NCI-H510A treated with DMSO at 0.1 percent for 48 hours (cell line): ENCODE results near the gene MYO9A.

ENCODE experiments used
- DNase-seq: peaks from one replicate; lab custom pipeline; 2025; lab: John Stamatoyannopoulos, UW

Gene MYO9A

GRCh38 chr15:72118017-72118978 lies at the start of gene MYO9A, which contains the start of gene SENP8:
Gene MYO9A (minus strand): TSS chr15:72118150. CDS start chr15:72046563, 71,587 bp downstream.
Gene SENP8 (plus strand): TSS chr15:72118403. CDS start chr15:72139624, 21,221 bp downstream.
- DNase-seq: peak; percentile 88

- no peak for DNase-seq
These were observed 49.5 kb upstream of the MYO9A start for GRCh38 chr15:72167445-72167844.

DNA sequence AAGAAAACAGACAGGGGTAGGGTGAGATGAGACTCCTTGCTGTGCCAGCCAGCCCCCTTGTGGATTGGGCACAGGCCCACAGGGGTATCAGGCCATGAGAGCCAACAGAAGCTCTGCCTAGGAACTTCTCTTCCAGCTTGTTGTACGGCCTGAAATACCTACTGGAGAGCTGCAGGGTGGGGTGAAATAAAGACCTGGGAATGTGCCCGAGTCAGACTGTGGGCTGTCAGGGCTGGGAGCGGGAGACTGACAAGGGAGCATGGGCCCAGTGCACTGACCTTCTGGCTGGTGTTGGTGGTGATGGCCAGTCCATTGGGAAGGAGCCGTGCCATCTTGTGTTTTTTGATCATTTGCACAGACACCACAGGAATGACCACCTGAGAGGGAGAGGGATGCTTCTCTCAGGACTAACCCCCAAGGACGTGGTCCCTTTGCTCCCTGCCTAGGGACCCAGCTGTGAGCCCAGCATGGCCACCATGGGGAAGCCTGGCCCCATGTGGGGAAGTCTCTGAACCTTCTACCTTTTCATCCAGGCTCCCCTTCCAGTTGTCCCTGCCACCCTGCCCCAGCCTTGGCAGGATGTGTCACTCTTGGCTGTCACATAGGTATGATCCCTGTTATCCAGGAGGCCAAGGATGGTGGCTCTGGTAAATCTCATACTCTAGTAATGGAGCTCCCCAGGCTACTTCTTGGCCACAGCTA lies 48.9 kb upstream of the MYO9A start:
- DNase-seq: no peak

- DNase-seq: no peak
These were observed 45.8 kb upstream of the MYO9A start for GRCh38 chr15:72163719-72164118.

GRCh38 chr15:72162569-72162968 lies 44.6 kb upstream of the MYO9A start:
- DNase-seq: no peak

DNA sequence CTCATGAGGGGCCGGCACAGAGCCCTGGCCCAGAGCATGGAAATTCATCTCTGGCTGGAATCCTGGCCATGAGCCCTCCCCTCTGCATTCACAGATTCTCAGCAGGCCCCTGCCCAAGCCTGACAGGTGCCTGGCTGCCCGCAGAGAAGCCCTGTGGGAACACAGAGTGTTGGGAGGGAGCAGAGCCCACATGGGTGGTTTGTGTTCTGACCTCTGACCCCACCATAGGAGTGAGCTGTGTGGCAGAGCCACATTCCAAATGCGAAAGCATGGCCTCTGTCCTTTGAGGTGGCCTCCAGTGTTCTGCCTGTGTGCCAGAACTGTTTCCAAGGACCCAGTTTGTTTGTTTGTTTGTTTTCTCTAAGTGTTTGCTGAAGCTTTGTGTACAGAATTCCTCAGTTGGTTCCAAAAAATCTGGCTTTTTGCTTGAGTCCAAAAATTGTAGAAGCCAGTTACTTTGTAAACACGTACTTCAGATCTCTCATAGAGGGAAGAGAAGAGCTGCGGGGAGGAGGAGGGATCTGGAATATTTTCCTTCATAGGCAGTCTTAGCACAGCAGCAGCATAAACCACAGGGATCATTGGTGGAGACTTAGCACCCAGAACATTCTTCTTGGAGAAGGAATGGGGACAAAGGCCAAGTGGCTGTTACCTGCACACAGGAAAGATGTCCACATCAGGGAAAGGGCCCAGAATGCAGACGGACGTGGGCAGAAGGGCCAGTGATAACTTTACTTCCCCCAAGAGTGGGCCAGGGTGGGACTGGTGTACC lies 43.6 kb upstream of the MYO9A start:
- no peak for DNase-seq

- DNase-seq: no peak
These were observed 42.8 kb upstream of the MYO9A start for GRCh38 chr15:72160696-72161245.

- DNase-seq: no peak
These were observed 39.0 kb upstream of the MYO9A start for GRCh38 chr15:72156928-72157327.

DNA sequence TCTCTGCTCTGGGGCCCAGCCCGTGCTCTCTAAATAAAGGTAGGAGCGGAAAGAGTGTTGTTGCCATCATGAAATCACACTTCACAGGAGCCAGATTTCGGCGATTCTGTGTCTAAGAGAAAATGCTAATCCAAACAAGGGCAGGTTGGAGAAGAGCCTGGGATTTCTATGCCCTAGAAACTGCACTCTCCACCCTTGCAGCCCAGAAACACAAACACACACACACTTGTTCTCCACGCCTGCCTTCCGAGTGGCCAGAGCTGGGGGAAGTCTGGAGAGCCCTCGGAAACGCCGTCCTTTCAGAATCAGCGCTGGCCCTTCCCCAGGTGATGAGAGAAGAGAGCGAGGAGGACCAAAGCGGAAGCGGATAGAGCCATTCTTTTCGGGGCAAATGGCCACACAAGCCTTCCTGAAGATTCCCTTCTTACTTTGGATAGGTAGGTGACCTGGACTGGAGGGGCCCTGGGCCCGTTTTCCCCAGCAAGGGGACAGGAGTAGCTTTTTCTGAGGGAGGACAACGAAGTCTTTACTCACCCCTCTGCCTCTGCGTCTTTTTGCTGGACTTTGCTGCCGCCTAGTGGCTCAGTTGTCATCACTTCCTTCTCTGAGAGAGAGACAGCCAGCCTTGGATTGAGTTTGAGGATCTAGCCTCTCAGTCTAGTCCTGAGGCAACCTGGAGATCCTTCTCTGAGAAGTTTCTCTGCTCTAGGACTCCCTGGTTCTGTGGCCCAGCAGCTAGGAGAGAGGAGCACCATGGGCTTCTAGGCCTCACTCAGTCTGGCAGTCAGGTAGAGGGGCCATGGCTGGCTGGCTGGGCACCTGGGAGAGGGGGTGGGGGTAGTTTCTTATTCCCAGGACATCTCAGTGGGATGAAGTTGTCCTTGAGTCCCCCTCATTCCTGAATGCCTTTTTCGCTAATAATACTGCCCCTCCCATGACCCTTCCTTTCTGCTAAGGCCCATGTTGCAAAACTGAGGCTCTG lies 38.0 kb upstream of the MYO9A start:
- peak; percentile 77 for DNase-seq

GRCh38 chr15:72155003-72155621 lies 37.2 kb upstream of the MYO9A start:
- DNase-seq: peak; percentile 39

GRCh38 chr15:72154316-72154715 lies 36.4 kb upstream of the MYO9A start:
- no peak for DNase-seq

DNA sequence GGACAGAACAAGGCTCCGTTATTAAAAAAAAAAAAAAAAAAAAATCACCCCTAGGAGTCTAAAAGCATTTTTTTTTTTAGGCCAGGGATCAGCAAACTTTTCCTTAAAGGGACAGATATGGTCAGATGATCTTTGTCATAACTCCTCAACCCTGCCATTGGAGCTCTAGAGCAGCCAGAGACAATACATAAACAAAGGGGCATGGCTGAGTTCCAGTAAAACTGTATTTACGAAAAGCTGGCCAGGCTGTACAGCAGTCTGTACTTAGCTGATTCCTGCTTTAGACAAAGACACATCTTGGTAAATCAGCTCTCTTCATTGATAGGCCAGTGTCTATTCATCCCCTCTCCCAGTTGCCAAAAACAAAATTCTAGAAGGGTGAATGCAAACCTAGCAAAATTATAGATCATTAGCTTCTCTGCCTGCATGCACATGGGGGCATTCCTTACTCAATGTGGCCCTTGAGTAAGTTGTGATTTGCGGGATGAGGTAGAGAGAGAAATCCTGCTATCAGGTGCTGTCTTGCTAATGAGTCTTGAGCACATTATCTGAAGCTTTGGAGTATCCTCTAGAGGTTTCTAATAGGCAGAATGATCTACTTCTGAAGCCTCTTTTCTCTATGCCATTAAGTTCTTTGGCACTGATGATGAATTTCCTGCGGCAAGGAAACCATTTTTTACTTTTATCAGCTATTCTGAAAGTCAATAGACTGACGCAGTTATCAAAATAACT lies 35.5 kb upstream of the MYO9A start:
- no peak for DNase-seq

DNA sequence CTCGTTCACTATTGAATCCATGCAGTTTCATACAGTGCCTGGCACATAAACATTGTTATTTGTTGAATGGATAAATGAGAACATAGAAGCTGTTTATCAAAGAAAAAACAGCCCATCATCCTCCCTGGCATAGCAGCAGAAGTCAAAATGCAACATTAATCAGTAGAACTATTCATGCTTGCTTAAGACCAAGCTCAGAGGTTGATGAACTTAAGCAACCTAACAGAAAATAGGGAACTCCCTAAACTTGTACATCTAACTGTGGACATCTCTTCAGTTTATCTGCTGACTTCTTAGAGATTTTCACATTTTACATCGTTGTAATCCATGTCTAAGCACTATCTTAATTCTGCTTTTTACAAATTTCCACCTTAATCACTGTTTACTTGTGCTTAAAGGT lies 29.5 kb upstream of the MYO9A start:
- no peak for DNase-seq

GRCh38 chr15:72146934-72147333 lies 29.0 kb upstream of the MYO9A start:
- no peak for DNase-seq

GRCh38 chr15:72146221-72146620 lies 28.3 kb upstream of the MYO9A start:
- DNase-seq: no peak

DNA sequence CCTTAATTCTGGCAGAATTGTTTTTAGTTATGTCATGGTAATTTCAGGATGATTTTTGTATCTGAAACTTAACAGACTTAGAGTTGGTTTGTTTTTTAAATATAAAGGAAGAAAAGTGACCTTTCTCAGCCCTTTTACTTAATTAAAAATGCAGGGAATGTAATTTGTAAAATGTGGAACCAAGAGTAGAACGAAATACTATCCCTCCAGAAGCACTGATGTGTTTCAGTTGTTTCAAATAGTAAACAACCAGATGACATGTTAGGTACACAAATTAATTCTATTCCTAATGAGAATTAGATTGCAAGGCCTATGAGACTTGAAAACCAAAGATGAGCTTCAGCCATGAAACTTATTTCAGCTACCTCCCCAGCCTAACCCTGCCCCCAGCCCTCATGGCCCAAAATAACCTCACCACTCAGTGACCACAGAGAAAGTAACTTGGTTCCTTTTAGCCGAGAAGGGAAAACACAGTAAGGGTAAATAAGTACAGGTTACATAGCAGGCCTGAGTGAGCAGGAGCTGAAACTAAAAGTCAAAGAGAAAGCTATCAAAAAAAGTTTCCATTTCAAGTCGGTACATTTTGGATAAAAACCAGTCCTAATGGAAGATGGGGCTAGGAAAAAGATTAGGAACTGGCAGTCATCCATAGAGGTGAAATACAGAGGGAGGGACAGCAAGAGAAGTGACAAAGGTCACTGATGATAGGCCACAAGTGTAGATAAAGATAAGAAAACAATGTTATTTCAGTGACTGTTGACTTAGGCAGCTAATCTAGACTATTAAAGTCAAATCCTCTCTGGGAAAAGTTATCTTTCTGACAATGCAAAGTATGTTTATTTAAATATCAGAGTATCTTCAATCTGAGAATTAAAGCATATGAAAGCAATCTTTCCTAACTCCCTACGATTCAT lies 23.5 kb upstream of the MYO9A start:
- DNase-seq: no peak

- no peak for DNase-seq
These were observed 22.1 kb upstream of the MYO9A start for GRCh38 chr15:72140088-72140487.

DNA sequence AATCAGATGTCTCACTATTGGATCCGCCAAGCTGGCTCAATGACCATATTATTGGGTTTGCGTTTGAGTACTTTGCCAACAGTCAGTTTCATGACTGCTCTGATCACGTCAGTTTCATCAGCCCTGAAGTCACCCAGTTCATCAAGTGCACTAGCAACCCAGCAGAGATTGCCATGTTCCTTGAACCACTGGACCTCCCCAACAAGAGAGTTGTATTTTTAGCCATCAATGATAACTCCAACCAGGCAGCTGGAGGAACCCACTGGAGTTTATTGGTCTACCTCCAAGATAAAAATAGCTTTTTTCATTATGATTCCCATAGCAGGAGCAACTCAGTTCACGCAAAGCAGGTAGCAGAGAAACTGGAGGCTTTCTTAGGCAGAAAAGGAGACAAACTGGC lies 21.7 kb upstream of the MYO9A start:
- no peak for DNase-seq
